WTC11 (cell line): ENCODE data around the gene SMAP2. TPM values are rescaled to one million over a fixed set of nuclear protein-coding genes. Genes with fewer than 3 reads are reported as not detected.

ENCODE experiments used
- ATAC-seq: fragments of 200-7000 bp; cut with Tn5 transposase; 2 replicates; pipeline ENCODE4 v1.10.0; 2021; ENCODE audit warnings: mild to moderate bottlenecking, moderate library complexity
- CTCF ChIA-PET: fragments of 300-600 bp; sonication (Branson Sonifier 250); formaldehyde crosslinking; loops from one replicate; lab custom pipeline; 2021; ENCODE audit warnings: antibody characterized with exemption; lab: Charles Lee
- POLR2A ChIA-PET: fragments of 350-600 bp; sonication (Branson Sonifier 250); formaldehyde crosslinking; loops from one replicate; lab custom pipeline; 2021; ENCODE audit warnings: antibody characterized with exemption; lab: Charles Lee
- DNase-seq: peaks from one replicate; pipeline ENCODE4 v3.0.0; 2021; ENCODE audit warnings: low spot score
- H3K27ac Mint-ChIP-seq: 2 replicates; pipeline ENCODE4 v1.8.0; 2021; ENCODE audit warnings: mixed read lengths
- H3K27me3 Mint-ChIP-seq: 2 replicates; pipeline ENCODE4 v1.8.0; 2021; ENCODE audit warnings: low read depth, mild to moderate bottlenecking, moderate library complexity, mixed read lengths
- H3K36me3 Mint-ChIP-seq: 2 replicates; pipeline ENCODE4 v1.8.0; 2021; ENCODE audit warnings: mixed read lengths
- H3K4me1 Mint-ChIP-seq: 2 replicates; pipeline ENCODE4 v1.8.0; 2022; ENCODE audit warnings: mixed read lengths
- H3K4me3 Mint-ChIP-seq: 2 replicates; pipeline ENCODE4 v1.8.0; 2021; ENCODE audit warnings: mild to moderate bottlenecking, moderate library complexity, mixed read lengths
- H3K9me3 Mint-ChIP-seq: 2 replicates; pipeline ENCODE4 v1.8.0; 2021; ENCODE audit warnings: mixed read lengths
- CBFB ChIP-seq: sonication (generic); formaldehyde crosslinking; IDR thresholded peaks from 2 replicates; pipeline ENCODE4 v1.8.1; 2022; ENCODE audit warnings: mild to moderate bottlenecking, low read depth, missing genetic modification reagents
- GRHL2 ChIP-seq: fragments of 250-450 bp; sonication (Bioruptor Pico); IDR thresholded peaks from 2 replicates; pipeline ENCODE4 v1.8.0; 2022; ENCODE audit warnings: mild to moderate bottlenecking, moderate library complexity; ENCODE audit not compliant: insufficient replicate concordance, severe bottlenecking
- NFE2L1 ChIP-seq: sonication (generic); formaldehyde crosslinking; IDR thresholded peaks from 2 replicates; pipeline ENCODE4 v1.8.1; 2023; ENCODE audit warnings: missing genetic modification reagents
- NR3C1 ChIP-seq: sonication (generic); formaldehyde crosslinking; conservative IDR thresholded peaks from 2 replicates; pipeline ENCODE4 v1.8.1; 2023; ENCODE audit warnings: low read depth, mild to moderate bottlenecking, missing genetic modification reagents
- RELA ChIP-seq: sonication (generic); formaldehyde crosslinking; IDR thresholded peaks from 2 replicates; pipeline ENCODE4 v1.8.1; 2022; ENCODE audit warnings: missing genetic modification reagents, mild to moderate bottlenecking, borderline replicate concordance
- SMAD4 ChIP-seq: sonication (generic); formaldehyde crosslinking; IDR thresholded peaks from 2 replicates; pipeline ENCODE4 v1.8.0; 2022; ENCODE audit warnings: mild to moderate bottlenecking, missing genetic modification reagents
- SOX15 ChIP-seq: fragments of 250-450 bp; sonication (Bioruptor Pico); IDR thresholded peaks from 2 replicates; pipeline ENCODE4 v1.9.0; 2021; ENCODE audit warnings: mild to moderate bottlenecking
- TEAD1 ChIP-seq: sonication (generic); formaldehyde crosslinking; IDR thresholded peaks from 2 replicates; pipeline ENCODE4 v1.8.0; 2022; ENCODE audit warnings: mild to moderate bottlenecking, missing genetic modification reagents
- ZNF416 ChIP-seq: fragments of 250-450 bp; sonication (Bioruptor Pico); IDR thresholded peaks from 2 replicates; pipeline ENCODE4 v1.9.0; 2021; ENCODE audit warnings: mild to moderate bottlenecking, inconsistent platforms
- ZNF423 ChIP-seq: fragments of 250-450 bp; sonication (Bioruptor Pico); IDR thresholded peaks from 2 replicates; pipeline ENCODE4 v2.1.2; 2022; ENCODE audit warnings: mild to moderate bottlenecking, moderate library complexity
- total RNA-seq: library from RNA; stranded (reverse); gene quantifications from 3 replicates; pipeline ENCODE4 v1.2.3, GENCODE V29; 2021
- TF ChIP-seq, protein P1 (sequence below): sonication (generic); formaldehyde crosslinking; IDR thresholded peaks from 2 replicates; pipeline ENCODE4 v1.8.0; 2022; ENCODE audit warnings: mild to moderate bottlenecking, missing genetic modification reagents
- TF ChIP-seq, protein P2 (sequence below): sonication (generic); formaldehyde crosslinking; IDR thresholded peaks from 2 replicates; pipeline ENCODE4 v1.8.1; 2023; ENCODE audit warnings: mild to moderate bottlenecking, missing genetic modification reagents, moderate library complexity
- TF ChIP-seq, protein P3 (sequence below): sonication (generic); formaldehyde crosslinking; IDR thresholded peaks from 2 replicates; pipeline ENCODE4 v1.8.1; 2023; ENCODE audit warnings: mild to moderate bottlenecking, missing genetic modification reagents, borderline replicate concordance
- TF ChIP-seq, protein P4 (sequence below): sonication (generic); formaldehyde crosslinking; IDR thresholded peaks from 2 replicates; pipeline ENCODE4 v1.8.0; 2023; ENCODE audit warnings: missing genetic modification reagents
- TF ChIP-seq, protein P5 (sequence below): sonication (generic); formaldehyde crosslinking; IDR thresholded peaks from 2 replicates; pipeline ENCODE4 v1.8.0; 2023; ENCODE audit warnings: missing genetic modification reagents, mild to moderate bottlenecking, borderline replicate concordance
- TF ChIP-seq, protein P6 (sequence below): fragments of 250-450 bp; sonication (Bioruptor Pico); IDR thresholded peaks from 2 replicates; pipeline ENCODE4 v2.1.2; 2022; ENCODE audit warnings: mild to moderate bottlenecking, moderate library complexity
- TF ChIP-seq, protein P7 (sequence below): fragments of 250-450 bp; sonication (Bioruptor Pico); IDR thresholded peaks from 2 replicates; pipeline ENCODE4 v1.9.0; 2021; ENCODE audit warnings: moderate library complexity, mild to moderate bottlenecking, inconsistent platforms, borderline replicate concordance
- TF ChIP-seq, protein P8 (sequence below): sonication (generic); formaldehyde crosslinking; IDR thresholded peaks from 2 replicates; pipeline ENCODE4 v1.8.0; 2023; ENCODE audit warnings: mild to moderate bottlenecking, missing genetic modification reagents

SMAP2 gene
- total RNA-seq, 1 experiment from 2014 or later, result 4.9 TPM

DNA sequence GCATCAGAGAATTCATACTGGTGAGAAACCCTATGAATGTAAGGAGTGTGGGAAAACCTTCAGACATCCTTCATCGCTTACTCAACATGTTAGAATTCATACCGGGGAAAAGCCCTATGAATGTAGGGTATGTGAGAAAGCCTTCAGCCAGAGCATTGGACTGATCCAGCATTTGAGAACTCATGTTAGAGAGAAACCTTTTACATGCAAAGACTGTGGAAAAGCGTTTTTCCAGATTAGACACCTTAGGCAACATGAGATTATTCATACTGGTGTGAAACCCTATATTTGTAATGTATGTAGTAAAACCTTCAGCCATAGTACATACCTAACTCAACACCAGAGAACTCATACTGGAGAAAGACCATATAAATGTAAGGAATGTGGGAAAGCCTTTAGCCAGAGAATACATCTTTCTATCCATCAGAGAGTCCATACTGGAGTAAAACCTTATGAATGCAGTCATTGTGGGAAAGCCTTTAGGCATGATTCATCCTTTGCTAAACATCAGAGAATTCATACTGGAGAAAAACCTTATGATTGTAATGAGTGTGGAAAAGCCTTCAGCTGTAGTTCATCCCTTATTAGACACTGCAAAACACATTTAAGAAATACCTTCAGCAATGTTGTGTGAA is 89.5 kb downstream of the SMAP2 start:
- no peak for DNase-seq
- H3K4me3 Mint-ChIP-seq, result no peak overlapping the region
- no peak for ATAC-seq
- TF ChIP-seq, protein P1, sequence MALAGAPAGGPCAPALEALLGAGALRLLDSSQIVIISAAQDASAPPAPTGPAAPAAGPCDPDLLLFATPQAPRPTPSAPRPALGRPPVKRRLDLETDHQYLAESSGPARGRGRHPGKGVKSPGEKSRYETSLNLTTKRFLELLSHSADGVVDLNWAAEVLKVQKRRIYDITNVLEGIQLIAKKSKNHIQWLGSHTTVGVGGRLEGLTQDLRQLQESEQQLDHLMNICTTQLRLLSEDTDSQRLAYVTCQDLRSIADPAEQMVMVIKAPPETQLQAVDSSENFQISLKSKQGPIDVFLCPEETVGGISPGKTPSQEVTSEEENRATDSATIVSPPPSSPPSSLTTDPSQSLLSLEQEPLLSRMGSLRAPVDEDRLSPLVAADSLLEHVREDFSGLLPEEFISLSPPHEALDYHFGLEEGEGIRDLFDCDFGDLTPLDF (CRISPR knock-in tag), result no peak
- TF ChIP-seq SOX15 (CRISPR knock-in tag) (no peak), GRHL2 (CRISPR knock-in tag) (no peak), ZNF423 (no peak), SMAD4 (CRISPR knock-in tag) (no peak), RELA (CRISPR knock-in tag) (no peak), NFE2L1 (no peak), ZNF416 (no peak), TEAD1 (CRISPR knock-in tag) (no peak), NR3C1 (no peak), CBFB (CRISPR knock-in tag) (no peak)
- TF ChIP-seq, protein P2, sequence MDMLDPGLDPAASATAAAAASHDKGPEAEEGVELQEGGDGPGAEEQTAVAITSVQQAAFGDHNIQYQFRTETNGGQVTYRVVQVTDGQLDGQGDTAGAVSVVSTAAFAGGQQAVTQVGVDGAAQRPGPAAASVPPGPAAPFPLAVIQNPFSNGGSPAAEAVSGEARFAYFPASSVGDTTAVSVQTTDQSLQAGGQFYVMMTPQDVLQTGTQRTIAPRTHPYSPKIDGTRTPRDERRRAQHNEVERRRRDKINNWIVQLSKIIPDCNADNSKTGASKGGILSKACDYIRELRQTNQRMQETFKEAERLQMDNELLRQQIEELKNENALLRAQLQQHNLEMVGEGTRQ (CRISPR knock-in tag), result no peak
- TF ChIP-seq, protein P3, sequence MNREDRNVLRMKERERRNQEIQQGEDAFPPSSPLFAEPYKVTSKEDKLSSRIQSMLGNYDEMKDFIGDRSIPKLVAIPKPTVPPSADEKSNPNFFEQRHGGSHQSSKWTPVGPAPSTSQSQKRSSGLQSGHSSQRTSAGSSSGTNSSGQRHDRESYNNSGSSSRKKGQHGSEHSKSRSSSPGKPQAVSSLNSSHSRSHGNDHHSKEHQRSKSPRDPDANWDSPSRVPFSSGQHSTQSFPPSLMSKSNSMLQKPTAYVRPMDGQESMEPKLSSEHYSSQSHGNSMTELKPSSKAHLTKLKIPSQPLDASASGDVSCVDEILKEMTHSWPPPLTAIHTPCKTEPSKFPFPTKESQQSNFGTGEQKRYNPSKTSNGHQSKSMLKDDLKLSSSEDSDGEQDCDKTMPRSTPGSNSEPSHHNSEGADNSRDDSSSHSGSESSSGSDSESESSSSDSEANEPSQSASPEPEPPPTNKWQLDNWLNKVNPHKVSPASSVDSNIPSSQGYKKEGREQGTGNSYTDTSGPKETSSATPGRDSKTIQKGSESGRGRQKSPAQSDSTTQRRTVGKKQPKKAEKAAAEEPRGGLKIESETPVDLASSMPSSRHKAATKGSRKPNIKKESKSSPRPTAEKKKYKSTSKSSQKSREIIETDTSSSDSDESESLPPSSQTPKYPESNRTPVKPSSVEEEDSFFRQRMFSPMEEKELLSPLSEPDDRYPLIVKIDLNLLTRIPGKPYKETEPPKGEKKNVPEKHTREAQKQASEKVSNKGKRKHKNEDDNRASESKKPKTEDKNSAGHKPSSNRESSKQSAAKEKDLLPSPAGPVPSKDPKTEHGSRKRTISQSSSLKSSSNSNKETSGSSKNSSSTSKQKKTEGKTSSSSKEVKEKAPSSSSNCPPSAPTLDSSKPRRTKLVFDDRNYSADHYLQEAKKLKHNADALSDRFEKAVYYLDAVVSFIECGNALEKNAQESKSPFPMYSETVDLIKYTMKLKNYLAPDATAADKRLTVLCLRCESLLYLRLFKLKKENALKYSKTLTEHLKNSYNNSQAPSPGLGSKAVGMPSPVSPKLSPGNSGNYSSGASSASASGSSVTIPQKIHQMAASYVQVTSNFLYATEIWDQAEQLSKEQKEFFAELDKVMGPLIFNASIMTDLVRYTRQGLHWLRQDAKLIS, result no peak
- TF ChIP-seq, protein P4, sequence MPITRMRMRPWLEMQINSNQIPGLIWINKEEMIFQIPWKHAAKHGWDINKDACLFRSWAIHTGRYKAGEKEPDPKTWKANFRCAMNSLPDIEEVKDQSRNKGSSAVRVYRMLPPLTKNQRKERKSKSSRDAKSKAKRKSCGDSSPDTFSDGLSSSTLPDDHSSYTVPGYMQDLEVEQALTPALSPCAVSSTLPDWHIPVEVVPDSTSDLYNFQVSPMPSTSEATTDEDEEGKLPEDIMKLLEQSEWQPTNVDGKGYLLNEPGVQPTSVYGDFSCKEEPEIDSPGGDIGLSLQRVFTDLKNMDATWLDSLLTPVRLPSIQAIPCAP (CRISPR knock-in tag), result no peak
- TF ChIP-seq, protein P5, sequence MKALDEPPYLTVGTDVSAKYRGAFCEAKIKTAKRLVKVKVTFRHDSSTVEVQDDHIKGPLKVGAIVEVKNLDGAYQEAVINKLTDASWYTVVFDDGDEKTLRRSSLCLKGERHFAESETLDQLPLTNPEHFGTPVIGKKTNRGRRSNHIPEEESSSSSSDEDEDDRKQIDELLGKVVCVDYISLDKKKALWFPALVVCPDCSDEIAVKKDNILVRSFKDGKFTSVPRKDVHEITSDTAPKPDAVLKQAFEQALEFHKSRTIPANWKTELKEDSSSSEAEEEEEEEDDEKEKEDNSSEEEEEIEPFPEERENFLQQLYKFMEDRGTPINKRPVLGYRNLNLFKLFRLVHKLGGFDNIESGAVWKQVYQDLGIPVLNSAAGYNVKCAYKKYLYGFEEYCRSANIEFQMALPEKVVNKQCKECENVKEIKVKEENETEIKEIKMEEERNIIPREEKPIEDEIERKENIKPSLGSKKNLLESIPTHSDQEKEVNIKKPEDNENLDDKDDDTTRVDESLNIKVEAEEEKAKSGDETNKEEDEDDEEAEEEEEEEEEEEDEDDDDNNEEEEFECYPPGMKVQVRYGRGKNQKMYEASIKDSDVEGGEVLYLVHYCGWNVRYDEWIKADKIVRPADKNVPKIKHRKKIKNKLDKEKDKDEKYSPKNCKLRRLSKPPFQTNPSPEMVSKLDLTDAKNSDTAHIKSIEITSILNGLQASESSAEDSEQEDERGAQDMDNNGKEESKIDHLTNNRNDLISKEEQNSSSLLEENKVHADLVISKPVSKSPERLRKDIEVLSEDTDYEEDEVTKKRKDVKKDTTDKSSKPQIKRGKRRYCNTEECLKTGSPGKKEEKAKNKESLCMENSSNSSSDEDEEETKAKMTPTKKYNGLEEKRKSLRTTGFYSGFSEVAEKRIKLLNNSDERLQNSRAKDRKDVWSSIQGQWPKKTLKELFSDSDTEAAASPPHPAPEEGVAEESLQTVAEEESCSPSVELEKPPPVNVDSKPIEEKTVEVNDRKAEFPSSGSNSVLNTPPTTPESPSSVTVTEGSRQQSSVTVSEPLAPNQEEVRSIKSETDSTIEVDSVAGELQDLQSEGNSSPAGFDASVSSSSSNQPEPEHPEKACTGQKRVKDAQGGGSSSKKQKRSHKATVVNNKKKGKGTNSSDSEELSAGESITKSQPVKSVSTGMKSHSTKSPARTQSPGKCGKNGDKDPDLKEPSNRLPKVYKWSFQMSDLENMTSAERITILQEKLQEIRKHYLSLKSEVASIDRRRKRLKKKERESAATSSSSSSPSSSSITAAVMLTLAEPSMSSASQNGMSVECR (CRISPR knock-in tag), result no peak
- TF ChIP-seq, protein P6, sequence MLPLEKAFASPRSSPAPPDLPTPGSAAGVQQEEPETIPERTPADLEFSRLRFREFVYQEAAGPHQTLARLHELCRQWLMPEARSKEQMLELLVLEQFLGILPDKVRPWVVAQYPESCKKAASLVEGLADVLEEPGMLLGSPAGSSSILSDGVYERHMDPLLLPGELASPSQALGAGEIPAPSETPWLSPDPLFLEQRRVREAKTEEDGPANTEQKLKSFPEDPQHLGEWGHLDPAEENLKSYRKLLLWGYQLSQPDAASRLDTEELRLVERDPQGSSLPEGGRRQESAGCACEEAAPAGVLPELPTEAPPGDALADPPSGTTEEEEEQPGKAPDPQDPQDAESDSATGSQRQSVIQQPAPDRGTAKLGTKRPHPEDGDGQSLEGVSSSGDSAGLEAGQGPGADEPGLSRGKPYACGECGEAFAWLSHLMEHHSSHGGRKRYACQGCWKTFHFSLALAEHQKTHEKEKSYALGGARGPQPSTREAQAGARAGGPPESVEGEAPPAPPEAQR (CRISPR knock-in tag), result no peak
- TF ChIP-seq, protein P7, sequence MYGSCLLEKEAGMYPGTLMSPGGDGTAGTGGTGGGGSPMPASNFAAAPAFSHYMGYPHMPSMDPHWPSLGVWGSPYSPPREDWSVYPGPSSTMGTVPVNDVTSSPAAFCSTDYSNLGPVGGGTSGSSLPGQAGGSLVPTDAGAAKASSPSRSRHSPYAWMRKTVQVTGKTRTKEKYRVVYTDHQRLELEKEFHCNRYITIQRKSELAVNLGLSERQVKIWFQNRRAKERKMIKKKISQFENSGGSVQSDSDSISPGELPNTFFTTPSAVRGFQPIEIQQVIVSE, result no peak
- TF ChIP-seq, protein P8, sequence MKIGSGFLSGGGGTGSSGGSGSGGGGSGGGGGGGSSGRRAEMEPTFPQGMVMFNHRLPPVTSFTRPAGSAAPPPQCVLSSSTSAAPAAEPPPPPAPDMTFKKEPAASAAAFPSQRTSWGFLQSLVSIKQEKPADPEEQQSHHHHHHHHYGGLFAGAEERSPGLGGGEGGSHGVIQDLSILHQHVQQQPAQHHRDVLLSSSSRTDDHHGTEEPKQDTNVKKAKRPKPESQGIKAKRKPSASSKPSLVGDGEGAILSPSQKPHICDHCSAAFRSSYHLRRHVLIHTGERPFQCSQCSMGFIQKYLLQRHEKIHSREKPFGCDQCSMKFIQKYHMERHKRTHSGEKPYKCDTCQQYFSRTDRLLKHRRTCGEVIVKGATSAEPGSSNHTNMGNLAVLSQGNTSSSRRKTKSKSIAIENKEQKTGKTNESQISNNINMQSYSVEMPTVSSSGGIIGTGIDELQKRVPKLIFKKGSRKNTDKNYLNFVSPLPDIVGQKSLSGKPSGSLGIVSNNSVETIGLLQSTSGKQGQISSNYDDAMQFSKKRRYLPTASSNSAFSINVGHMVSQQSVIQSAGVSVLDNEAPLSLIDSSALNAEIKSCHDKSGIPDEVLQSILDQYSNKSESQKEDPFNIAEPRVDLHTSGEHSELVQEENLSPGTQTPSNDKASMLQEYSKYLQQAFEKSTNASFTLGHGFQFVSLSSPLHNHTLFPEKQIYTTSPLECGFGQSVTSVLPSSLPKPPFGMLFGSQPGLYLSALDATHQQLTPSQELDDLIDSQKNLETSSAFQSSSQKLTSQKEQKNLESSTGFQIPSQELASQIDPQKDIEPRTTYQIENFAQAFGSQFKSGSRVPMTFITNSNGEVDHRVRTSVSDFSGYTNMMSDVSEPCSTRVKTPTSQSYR (CRISPR knock-in tag), result no peak
- ChIA-PET POLR2A (no interaction called here), CTCF (no interaction called here)
- H3K9me3 Mint-ChIP-seq, result peaks cover 80% of the 10 kb centered on the region
- H3K27me3 Mint-ChIP-seq, result peaks cover 22% of the 10 kb centered on the region
- H3K36me3 Mint-ChIP-seq, result peaks cover 97% of the 10 kb centered on the region
- no peak overlapping the region for H3K27ac Mint-ChIP-seq
- H3K4me1 Mint-ChIP-seq, result no peaks in the 10 kb centered on the region
